ENCODE data around the gene MAP1A. TPM values are rescaled to one million over a fixed set of nuclear protein-coding genes. Genes with fewer than 3 reads are reported as not detected.

The MAP1A gene
- total and polyA plus RNA-seq, 2 experiments from 2014 or later, result 0.81 to 2.0 TPM

DNA sequence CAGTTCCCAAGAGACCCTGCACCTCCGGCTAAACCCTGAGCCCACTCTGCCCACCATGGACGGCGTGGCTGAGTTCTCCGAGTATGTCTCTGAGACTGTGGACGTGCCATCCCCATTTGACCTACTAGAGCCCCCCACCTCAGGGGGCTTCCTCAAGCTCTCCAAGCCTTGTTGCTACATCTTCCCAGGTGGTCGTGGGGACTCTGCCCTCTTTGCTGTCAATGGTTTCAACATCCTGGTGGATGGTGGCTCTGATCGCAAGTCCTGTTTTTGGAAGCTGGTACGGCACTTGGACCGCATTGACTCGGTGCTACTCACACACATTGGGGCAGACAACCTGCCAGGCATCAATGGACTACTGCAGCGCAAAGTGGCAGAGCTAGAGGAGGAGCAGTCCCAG lies 4.0 kb downstream of the MAP1A start (continued):
- TF ChIP-seq NANOG (IDR thresholded peaks at IDR 0.05; ENCODE audit: borderline replicate concordance) (no peak), JUNB (IDR thresholded peaks at IDR 0.05; ENCODE audit: unreplicated experiment) (no peak), ZNF331 (CRISPR knock-in tag; IDR thresholded peaks at IDR 0.05; ENCODE audit: low read depth) (no peak), REST (IDR thresholded peaks at IDR 0.05; ENCODE audit: unreplicated experiment) (no peak), STAT1 (IDR thresholded peaks at IDR 0.05; ENCODE audit: unreplicated experiment) (no peak)

- Mint-ChIP-seq H3K4me3 (no peak overlapping the region; the same call in 2 of the 3 replicates), H3K4me1 (peaks cover 20% of the 10 kb centered on the region), H3K27me3 (ENCODE audit: insufficient read depth, low read depth, poor library complexity) (peaks cover 40% of the 10 kb centered on the region), H3K9me3 (peaks cover 18% of the 10 kb centered on the region), H3K36me3 (ENCODE audit: low read depth) (peaks cover 50% of the 10 kb centered on the region), H3K27ac (no peak overlapping the region)
- H3F3A ChIP-seq (replicated peaks; ENCODE audit: low read depth), result no peaks in the 10 kb centered on the region
- H3K4me3 ChIP-seq, result no peak overlapping the region
- H3K27me3 ChIP-seq (ENCODE audit: insufficient read depth), result peaks cover 27% of the 10 kb centered on the region
- no peak overlapping the region for H3K27ac ChIP-seq (ENCODE audit: low read depth)
- DNase-seq (ENCODE audit: low spot score) (no peak), ATAC-seq (no peak)
- no peak overlapping the region for H2AFZ ChIP-seq
- H3K4me2 ChIP-seq, result no peak overlapping the region
- H4K20me1 ChIP-seq (replicated peaks; ENCODE audit: insufficient read depth), result 0 out of 2 replicates have a peak, but pooled peaks cover 2% of the 10 kb centered on the region
- H3K9me2 ChIP-seq (ENCODE audit: insufficient read depth), result no peaks in the 10 kb centered on the region
- H3K79me2 ChIP-seq (replicated peaks; ENCODE audit: insufficient read depth), result no peaks in the 10 kb centered on the region
- peaks cover 9% of the 10 kb centered on the region; the same call in 1 of the 2 replicates for H3K4me1 ChIP-seq (ENCODE audit: insufficient read depth)
- no peaks in the 10 kb centered on the region for H3K36me3 ChIP-seq (ENCODE audit: insufficient read depth)
- TF ChIP-seq STAT1 (IDR thresholded peaks at IDR 0.05; ENCODE audit: unreplicated experiment), result no peak
- TF ChIP-seq CTCF (conservative IDR thresholded peaks at IDR 0.05; ENCODE audit: low read depth in 2 of 2), result no peak
- no peak for TF ChIP-seq EZH2phosphoT487 (IDR thresholded peaks at IDR 0.05; ENCODE audit: unreplicated experiment)
- no peak for TF ChIP-seq ZNF114 (CRISPR knock-in tag; IDR thresholded peaks at IDR 0.05)
- no peak for TF ChIP-seq REST (IDR thresholded peaks at IDR 0.05; ENCODE audit: unreplicated experiment)
- no peak for TF ChIP-seq NANOG (IDR thresholded peaks at IDR 0.05; ENCODE audit: borderline replicate concordance)
- no peak for TF ChIP-seq JUNB (IDR thresholded peaks at IDR 0.05; ENCODE audit: unreplicated experiment)
- no peak for TF ChIP-seq ZNF331 (CRISPR knock-in tag; IDR thresholded peaks at IDR 0.05; ENCODE audit: low read depth)
- TF ChIP-seq POLR2AphosphoS5 (IDR thresholded peaks at IDR 0.05; ENCODE audit: low read depth), result no peak
- no peak for TF ChIP-seq EZH2 (IDR thresholded peaks at IDR 0.05; ENCODE audit: low read depth, unreplicated experiment)
- TF ChIP-seq, protein P1, sequence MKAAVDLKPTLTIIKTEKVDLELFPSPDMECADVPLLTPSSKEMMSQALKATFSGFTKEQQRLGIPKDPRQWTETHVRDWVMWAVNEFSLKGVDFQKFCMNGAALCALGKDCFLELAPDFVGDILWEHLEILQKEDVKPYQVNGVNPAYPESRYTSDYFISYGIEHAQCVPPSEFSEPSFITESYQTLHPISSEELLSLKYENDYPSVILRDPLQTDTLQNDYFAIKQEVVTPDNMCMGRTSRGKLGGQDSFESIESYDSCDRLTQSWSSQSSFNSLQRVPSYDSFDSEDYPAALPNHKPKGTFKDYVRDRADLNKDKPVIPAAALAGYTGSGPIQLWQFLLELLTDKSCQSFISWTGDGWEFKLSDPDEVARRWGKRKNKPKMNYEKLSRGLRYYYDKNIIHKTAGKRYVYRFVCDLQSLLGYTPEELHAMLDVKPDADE (IDR thresholded peaks at IDR 0.05), result no peak
Observed at GRCh38 chr15:43522247-43522646, 4.8 kb downstream of the MAP1A start.
